ENCODE measurements around the gene ZNF468.
"Not testable (repeated sequence)": the region's sequence is repeated elsewhere in the genome, so short reads cannot be mapped to it uniquely, and the experiment has no call there.

ZNF468 gene

DNA sequence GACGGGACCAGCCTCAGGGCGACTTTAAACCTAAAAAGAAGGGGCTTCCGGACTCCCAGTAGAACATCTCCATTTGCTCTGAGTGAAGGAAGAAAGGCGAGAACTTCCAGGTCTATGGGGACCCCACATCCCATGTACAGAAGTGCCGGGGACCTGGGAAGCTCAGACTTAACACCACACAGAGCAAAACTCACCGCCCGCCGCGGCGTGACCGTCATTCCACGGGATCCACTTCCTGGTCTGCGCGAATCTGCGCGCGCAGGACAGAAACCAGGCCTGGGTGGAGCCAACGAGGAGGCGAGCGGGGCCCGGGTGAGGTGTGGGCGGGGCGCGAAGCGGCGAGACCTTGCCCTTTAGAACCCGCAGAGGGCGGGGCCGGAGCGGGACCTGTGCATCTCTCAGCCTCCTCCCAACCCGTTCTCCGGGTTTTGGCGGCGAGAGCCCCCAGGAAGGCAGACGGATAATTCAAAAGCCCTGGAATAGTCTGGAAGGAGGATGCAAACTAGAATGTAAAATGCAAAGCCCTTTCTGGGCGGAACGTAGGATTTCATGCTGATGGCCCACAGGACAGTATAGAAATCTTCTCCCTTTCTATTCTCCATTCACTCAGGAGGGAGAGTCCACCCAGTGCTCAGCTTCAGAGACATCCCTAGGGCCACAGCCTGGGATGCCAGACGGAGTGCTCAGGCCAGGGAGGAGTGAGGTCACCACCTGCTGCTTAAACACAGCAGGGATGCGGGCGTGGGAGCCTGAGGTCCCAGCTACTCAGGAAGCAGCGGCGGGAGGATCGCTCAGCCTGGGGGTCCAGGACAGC lies at the start of gene ZNF468:
Gene ZNF468, minus strand, starts transcription at position 242 of the 814 bp plus-strand sequence. CDS start 3,347 bp downstream, outside the sequence.
- FAIRE-seq = not testable (repeated sequence)

DNA sequence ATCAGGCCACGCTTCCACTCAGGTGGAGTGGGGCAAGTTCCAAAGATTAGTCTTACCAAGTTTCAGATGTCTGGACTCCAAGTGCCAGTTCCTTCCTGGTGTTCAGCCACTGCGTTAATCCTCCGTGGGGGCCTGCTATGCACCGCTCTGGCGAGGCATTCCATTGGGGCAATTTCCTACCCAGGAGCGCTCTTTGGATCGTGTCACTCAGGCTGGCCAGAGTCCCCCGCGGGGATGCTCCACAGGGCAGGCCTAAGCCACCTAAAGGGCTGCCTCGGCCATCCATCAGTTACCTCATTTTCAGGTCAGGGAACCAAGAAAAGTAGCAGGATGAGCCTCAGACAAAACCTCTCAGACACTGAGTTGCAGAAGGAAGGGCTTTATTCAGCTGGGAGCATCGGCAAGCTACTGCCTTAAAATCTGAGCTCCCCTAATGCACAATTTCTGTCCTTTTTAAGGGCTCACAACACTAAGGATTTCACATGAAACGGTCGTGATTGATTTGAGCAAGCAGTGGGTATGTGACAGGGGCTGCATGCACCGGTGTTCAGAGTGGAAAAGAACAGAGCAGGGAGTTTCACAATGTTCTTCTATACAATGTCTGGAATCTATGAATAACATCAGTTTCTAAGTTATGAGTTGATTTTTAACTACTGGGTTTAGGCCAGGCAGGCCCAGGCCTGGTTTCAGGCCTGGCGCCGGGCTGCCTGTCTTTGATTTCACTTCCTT lies 46.8 kb upstream of the ZNF468 start:
- not testable (repeated sequence) for FAIRE-seq

DNA sequence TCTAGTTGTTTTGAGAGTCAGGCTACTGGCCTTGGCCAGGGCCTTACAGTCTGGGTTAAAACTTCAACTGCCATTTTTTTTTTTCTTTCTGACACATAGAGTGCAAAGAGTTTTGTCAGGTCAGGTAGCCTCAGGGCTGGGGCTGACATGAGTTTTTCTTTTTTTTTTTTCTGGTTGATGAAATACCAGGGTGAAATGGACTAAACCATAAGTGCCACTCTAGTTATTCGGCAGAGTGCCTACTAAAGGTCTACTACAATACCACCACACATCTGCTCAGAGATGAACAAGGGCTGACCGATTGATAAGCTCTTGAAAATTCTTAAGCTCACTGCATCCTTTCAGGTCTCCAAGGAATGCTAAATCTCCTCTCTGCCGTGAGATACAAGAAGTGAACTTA lies 44.4 kb upstream of the ZNF468 start:
- FAIRE-seq = no peak

DNA sequence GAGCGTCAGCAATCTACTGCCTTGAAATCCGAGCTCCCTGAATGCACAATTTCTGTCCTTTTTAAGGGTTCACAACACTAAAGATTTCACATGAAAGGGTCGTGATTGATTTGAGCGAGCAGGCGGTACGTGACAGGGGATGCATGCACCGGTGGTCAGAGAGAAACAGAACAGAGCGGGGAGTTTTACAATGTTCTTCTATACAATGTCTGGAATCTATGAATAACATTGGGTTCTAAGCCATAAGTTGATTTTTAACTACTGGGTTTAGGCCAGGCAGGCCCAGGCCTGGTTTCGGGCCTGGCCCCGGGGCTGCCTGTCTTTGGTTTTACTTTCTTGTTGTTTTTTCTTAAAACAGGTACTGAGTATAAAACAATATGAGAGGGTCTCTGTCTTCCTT lies 41.2 kb upstream of the ZNF468 start:
- FAIRE-seq = not testable (repeated sequence)

DNA sequence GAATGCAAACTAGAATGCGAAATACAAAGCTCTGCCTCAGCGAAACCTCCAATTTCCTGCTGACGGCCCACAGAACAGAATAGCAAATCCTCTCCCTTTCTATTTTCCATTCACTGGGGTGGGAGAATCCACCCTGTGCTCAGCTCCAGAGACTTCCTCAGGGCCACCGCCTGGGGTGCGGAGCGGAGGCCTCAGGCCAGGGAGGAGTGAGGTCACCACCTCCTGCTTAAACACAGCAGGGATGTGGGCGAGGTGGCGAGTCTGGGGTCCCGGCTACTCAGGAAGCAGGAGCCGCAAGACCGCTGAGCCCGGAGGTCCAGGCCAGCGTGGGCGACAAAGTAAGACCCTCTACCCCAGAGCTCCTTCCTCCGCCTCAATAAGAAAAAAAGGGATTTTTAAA lies 40.7 kb upstream of the ZNF468 start:
- no peak for FAIRE-seq

DNA sequence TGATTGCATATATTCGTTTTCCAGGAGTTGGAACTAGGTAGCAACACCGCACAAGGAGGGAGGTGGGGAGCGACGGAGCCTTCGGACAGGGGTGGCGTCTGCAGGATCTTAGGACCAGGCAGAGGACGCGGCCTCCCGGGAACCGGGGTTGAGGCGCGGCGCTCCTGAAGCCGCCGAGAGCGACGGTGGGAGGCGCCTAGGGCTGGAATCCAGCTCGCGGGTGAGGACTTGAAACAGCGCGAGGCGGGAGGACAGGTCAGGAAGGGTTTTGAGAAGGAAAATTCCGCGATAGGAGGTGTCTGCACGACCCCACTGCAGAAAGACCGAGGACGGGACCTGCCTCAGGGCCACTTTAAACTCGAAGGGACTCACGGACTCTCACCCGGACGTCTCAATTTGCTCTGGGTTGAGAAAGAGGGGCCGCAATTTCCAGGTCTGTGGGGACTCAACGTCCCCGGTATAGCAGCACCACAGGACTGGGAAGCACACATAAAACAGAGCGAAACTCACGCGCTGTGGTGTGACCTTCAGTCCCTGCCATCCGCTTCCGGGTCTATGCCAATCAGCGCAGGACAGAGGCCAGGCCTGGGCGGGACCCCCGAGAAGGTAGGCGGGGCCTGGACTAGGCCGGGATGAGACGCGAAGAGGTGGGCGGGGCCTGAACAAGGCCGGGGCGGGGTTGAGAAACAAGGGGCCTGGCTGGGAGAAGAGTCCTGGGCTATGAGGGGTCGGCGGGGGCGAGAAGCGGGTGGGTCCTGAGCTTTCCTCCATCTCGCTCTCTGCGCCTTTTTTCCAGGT lies 39.9 kb upstream of the ZNF468 start, which contains the start of gene ZNF320:
Gene ZNF320, minus strand, starts transcription at position 498 of the 798 bp plus-strand sequence. CDS start 7,380 bp downstream, outside the sequence.
- FAIRE-seq = no peak

DNA sequence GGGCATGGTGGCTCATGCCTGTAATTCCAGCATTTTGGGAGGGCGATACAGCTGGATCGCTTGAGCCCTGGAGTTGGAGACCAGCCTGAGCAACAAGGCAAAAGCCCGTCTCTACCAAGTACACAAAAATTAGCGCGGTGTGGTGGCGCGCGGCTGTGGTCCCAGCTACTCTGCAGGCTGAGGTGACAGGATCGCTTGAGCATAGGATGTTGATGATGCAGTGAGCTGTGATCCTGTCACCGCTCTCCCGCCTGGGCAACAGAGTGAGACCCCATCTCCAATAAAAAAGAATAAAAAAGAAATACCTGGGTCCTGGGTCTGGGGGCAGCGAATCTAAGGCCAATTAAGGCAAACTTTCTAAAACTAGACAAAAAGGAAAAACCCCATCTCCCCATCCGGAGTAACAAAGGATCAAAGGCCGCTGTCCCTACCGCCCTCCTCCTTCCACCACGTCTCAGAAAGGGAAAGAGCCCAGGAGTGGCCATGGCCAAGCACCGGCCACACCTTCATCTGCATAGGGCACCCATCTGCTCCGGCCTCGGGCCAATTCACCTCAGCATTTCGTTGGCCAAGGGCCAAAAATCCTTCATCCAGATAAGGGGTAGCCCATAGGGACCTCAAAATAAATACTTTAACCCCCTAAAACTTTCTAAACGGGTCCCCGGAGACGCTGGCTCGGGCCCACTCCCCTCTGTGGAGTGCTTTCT lies 39.2 kb upstream of the ZNF468 start:
- FAIRE-seq = no peak

DNA sequence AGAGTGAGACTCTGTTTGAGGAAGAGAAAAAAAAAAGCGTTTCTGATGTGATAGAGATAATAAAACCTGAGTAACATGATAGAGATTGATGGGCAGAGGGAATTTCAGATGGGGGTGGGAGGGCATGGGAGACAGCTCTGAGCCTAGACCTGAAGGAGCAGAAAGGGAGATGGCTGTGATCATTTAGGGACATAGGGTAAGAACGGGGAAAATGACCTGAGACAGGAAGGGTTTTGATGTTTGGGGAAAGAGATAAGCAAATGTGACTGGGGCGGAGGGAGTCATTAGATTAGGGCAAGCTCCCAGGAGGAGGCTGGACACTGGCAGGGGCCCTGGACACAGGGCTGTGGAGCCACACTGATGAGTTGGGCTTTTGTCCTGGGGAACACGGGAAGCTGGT lies 33.9 kb upstream of the ZNF468 start:
- no peak for FAIRE-seq

DNA sequence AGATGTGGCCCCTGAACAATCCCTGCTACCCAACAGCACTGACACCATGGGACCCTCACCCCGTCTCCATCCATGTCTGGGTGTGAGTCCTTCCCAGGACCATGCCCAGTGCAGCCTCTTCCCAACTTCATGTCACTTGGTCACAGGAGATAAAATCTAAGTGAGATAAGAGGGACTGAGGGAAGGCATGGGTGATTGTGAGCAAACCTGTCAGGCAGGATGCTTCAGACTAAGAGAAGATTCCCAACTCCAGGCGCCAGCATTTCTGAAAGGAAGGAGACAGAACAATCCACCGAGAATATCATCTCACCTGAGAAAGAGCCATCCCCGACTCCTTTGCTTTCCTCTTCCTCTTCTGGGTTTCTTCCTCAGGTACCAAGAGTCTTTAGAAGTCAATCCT lies 32.5 kb upstream of the ZNF468 start:
- no peak for FAIRE-seq

DNA sequence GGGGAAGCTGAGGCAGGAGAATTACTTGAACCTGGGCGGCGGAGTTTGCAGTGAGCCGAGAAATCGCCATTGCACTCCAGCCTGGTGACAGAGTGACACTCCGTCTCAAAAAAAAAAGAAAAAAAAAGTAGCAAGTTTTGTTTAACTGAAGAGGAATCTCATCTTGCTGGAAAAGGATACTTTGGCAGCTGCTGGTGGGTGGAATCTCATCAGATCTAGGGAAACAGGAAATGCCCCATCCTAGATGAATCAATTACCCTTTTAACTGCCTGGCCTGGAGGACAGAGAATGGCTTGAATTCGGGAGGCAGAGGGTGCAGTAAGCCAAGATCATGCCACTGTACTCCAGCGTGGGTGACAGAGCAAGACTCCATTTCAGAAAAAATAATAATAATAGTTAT lies 31.7 kb upstream of the ZNF468 start:
- FAIRE-seq = no peak

DNA sequence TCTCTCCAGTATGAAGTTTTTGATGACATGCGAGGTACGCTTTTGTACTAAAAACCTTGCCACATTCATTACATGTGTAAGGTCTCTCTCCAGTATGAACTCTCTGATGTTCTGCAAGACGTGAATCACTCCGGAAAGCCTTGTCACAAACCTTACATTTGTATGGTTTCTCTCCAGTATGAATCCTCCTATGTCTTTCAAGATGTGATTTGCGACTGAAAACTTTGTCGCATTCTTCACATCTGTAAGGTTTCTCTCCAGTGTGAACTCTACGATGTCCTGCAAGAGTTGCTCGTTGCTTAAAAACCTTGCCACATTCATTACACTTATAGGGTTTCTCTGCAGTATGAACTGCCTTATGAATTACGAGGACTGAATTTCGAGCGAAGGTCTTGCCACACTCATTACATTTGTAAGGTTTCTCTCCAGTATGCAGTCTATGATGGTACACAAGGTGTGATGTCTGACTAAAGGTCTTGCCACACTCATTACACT lies 23.5 kb upstream of the ZNF468 start:
- no peak for FAIRE-seq

DNA sequence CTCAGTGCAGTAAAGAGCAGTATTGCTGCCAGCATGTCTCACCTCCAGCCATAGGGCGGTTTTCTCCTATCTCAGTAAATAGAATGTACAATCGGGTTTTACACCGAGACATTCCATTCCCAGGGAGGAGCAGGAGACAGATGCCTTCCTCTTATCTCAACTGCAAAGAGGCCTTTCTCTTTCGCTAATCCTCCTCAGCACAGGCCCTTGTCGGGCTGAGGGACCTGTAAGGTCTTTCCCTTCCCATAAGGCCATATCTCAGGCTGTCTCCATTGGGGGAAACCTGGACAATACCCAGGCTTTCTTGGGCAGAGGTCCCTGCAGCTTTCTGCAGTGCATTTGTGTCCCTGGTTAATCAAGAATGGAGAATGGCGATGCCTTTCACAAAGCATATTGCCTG lies 15.6 kb upstream of the ZNF468 start:
- not testable (repeated sequence) for FAIRE-seq

DNA sequence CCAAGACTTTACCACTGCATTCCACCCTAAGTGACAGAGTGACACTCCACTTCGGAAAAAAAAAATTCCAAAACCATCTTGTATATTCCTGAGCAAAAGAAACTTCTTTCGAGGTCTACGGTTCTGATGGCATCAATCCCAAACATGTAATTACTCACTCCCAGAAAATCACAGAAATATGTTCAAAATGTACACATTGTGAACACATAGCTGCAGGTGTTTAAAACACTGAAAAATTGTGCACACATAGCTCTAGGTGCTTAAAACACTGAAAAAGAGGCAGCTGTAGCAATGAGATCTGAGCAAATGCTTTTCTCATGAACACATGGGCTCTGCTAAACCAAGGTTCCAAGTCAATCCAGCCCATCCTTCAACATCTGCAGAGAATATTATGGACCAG lies 14.0 kb upstream of the ZNF468 start:
- FAIRE-seq = no peak

DNA sequence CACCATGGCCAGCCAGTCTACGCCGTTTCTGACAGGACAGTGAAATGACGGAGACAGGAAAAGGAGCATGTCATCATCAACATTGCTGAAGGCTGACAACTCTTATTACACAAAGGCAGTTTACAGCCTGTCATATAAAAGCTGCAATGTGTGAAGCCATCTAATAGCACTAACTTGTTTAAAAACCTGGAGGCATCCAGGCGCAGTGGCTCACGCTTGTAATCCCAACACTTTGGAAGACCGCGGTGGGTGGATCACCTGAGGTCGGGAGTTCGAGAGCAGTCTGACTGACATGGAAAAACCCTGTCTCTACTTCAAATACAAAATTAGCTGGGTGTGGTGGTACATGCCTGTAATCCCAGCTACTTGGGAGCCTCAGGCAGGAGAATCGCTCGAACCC lies 10.6 kb upstream of the ZNF468 start:
- FAIRE-seq = not testable (repeated sequence)

DNA sequence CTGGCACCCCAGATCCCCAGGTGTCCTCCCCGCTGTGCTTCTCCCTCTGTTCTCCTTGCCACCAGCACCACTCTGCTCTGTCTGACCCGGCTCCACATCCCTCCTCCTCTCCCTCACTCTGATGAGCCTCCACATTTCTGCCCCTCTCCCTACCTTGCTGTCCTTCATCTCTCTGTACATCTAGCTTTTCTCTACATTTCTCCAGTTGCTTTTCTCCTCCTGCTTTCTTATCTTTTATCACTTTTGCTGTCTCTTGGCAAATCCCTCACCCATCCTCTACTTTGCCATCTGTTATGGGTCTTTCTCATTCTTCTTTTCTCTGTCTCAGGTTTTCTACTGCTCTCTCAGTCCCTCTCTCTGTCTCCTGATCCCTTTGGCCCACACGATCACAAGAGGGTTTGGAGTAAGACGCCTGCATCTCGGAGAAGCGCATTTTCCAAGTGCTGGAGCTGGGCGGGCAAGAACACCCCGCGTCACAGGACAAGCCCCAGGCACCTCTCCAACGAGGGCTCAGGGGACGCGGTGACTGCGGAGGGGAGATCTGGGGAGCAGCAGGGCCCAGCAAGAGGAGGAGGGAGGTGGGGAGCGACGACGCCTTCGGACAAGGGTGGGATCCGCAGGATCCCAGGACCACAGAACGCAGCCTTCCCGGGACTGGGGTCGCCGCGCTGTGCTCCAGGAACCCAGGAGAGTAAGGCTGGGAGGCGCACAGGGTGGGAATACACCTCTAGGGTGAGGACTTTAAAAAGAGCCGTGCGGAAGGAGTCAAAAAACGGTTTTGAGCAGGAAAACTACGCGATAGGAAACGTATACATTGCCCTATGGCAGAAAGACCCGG lies 660 bp downstream of the ZNF468 start:
- FAIRE-seq = not testable (repeated sequence)

DNA sequence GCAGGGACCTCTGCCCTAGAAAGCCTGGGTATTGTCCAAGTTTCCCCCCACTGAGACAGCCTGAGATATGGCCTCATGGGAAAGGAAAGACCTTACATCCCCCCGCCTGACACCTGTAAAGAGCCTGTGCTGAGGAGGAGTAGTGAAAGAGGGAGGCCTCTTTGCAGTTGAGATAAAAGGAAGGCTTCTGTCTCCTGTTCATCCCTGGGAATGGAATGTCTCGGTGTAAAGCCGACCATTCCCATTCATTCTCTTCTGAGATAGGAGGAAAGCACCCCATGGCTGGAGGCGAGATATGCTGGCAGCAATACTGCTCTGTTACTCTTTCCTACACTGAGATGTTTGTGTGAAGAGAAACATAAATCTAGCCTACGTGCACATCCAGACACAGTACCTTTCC lies 10.1 kb downstream of the ZNF468 start:
- not testable (repeated sequence) for FAIRE-seq

DNA sequence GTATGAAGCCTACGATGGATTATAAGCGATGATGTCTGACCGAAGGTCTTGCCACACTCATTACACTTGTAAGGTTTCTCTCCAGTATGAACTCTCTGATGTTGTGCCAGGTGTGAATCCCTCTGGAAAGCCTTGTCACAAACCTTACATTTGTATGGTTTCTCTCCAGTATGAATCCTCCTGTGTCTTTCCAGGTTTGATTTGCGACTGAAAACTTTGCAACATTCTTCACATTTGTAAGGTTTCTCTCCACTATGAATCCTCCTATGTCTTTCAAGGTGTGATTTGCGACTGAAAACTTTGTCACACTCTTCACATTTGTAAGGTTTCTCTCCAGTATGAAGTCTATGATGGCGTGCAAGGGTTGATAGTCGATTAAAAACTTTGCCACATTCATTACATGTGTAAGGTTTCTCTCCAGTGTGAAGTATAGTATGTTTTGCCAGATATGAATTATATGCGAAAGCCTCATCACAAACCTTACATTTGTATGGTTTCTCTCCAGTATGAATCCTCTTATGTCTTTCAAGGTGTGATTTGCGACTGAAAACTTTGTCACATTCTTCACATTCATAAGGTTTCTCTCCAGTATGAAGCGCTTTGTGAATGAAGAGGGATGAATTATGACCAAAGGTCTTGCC lies 16.5 kb downstream of the ZNF468 start:
- not testable (repeated sequence) for FAIRE-seq

DNA sequence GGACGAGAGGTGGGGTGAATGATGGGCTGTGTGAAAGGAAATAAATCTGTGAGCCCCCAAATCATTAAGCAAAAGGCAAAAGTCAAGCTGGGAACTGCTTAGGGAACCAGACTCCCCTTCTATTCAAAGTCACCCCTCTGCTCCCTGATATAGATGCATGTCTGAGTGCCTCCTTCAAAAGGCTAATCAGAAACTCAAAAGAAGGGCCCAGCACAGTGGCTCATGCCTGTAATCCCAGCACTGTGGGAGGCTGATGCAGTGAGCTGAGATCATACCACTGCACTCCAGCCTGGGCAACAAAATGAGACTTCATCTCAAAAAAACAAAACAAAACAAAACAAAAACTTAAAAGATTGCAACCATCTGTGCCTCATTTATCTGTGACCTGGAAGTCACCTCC lies 23.1 kb downstream of the ZNF468 start:
- not testable (repeated sequence) for FAIRE-seq

DNA sequence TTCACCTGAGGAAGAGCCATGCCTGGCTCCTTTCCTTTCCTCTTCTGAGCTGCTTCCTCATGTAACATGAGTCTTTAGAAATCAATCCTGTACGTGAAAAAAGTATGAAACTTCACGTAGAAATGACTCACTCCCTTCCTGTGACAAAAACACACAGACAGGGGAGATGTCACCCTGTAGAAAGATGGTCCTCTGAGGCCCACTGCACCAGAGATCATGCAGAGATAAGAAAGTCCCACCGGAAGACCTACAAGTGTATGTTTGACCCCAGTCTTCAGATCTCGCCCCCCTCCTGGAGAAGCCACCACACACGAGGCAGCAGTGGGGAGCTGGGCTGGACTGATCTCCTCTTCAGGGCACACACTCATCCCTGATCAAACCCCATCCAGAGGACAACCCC lies 23.9 kb downstream of the ZNF468 start:
- not testable (repeated sequence) for FAIRE-seq

DNA sequence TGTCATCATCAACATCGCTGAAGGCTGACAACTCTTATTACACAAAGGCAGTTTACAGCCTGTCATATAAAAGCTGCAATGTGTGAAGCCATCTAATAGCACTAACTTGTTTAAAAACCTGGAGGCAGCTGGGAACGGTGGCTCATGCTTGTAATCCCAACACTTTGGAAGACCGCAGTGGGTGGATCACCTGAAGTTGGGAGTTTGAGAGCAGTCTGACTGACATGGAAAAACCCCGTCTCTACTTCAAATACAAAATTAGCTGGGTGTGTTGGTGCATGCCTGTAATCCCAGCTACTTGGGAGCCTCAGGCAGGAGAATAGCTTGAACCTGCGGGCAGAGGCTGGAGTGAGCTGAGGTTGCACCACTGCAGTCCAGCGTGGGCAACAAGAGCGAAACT lies 27.6 kb downstream of the ZNF468 start:
- not testable (repeated sequence) for FAIRE-seq

DNA sequence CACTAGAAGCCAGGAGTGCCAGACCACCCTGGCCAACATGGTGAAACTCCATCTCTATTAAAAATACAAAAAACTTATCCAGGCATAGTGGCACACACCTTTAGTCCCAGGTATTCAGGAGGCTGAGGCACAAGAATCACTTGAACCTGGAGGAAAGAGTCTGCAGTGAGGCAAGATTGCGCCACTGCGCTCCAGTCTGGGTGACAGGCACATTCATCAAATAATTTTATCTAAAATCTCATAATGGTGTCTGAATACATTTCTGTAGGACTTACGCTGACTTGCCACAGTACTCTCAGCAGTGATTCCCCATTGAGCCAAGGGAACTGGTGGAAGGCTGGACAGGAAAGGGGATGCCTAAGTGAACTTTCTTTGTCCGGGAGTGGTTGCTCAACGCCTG lies 31.7 kb downstream of the ZNF468 start:
- no peak for FAIRE-seq

Data from islet of Langerhans (tissue), 1 donor.